GM12878 (cell line): Measurements from ENCODE around the gene KIF26A. TPM values are rescaled to one million over a fixed set of nuclear protein-coding genes. Genes with fewer than 3 reads are reported as not detected.

Experiments used
- ATAC-seq: fragments of 200-7000 bp; cut with Tn5 transposase; 3 replicates; pipeline ENCODE4 v1.9.1; 2020; ENCODE audit warnings: mild to moderate bottlenecking, moderate library complexity
- BruUV-seq: library from RNA; stranded (reverse); fragments of 400-500 nt; replicated peaks from 2 replicates; lab custom pipeline; 2021; lab: Mats Ljungman, UMichigan
- CTCF ChIA-PET: fragments of 300-600 bp; sonication (Branson Sonifier 250); formaldehyde crosslinking; extraction: SDS; loops from one replicate; lab custom pipeline; 2021; ENCODE audit warnings: inconsistent platforms; lab: Yijun Ruan, JAX
- POLR2A ChIA-PET: fragments of 350-600 bp; formaldehyde crosslinking; extraction: SDS; loops from one replicate; lab custom pipeline; 2021; ENCODE audit warnings: inconsistent platforms; lab: Charles Lee
- RAD21 ChIA-PET: fragments of 300-600 bp; sonication (Branson Sonifier 250); formaldehyde crosslinking; loops from one replicate; lab custom pipeline; 2023; ENCODE audit warnings: antibody characterized with exemption; ENCODE audit not compliant: unreplicated experiment; lab: Charles Lee
- SMC1A ChIA-PET: fragments of 300-600 bp; sonication (Branson Sonifier 250); formaldehyde crosslinking; loops from one replicate; lab custom pipeline; 2023; ENCODE audit not compliant: unreplicated experiment, uncharacterized antibody; lab: Charles Lee
- DNase-seq: peaks from one replicate; pipeline ENCODE4 v3.0.0-alpha.2; 2011; ENCODE audit warnings: low read depth, low spot score
- FAIRE-seq: peaks from 3 replicates; lab custom pipeline; 2011; peaks lifted over from hg19 to GRCh38; lab: Jason Lieb, UNC
- H2AFZ ChIP-seq: 2 replicates; pipeline ENCODE4 v1.6.0; 2011; ENCODE audit warnings: low read depth, low read length, control low read depth; ENCODE audit not compliant: control insufficient read depth
- H3K27ac ChIP-seq: 2 replicates; pipeline ENCODE4 v1.5.1; 2011; ENCODE audit warnings: control low read depth; ENCODE audit not compliant: control insufficient read depth, insufficient read depth
- H3K27me3 ChIP-seq, 2 experiments: replicated peaks in 1 of 2; 2 replicates each; pipeline versions ENCODE4 v1.6.0 to v1.6.1; 2011; ENCODE audit warnings: low read length in 1 of 2; ENCODE audit not compliant: control insufficient read depth in 2 of 2, insufficient read depth in 2 of 2
- H3K36me3 ChIP-seq, 2 experiments: 2 replicates each; pipeline ENCODE4 v1.5.1; 2011; ENCODE audit warnings: low read length in 1 of 2; ENCODE audit not compliant: control insufficient read depth in 2 of 2, insufficient read depth in 2 of 2
- H3K4me1 ChIP-seq: 2 replicates; pipeline ENCODE4 v1.6.1; 2011; ENCODE audit warnings: mild to moderate bottlenecking, low read length, moderate library complexity, mixed read lengths; ENCODE audit not compliant: control insufficient read depth, insufficient read depth
- H3K4me2 ChIP-seq: 2 replicates; pipeline ENCODE4 v1.6.0; 2011; ENCODE audit warnings: control low read depth; ENCODE audit not compliant: control insufficient read depth, insufficient read depth
- H3K4me3 ChIP-seq: fragments of 200-600 bp; sonication (generic); 2 replicates; pipeline ENCODE4 v1.5.1; 2016
- H3K79me2 ChIP-seq: 2 replicates; pipeline ENCODE4 v1.6.0; 2011; ENCODE audit warnings: low read length; ENCODE audit not compliant: control insufficient read depth, insufficient read depth
- H3K9ac ChIP-seq: 2 replicates; pipeline ENCODE4 v1.8.0; 2011; ENCODE audit warnings: low read length, control low read depth, mixed read lengths; ENCODE audit not compliant: control insufficient read depth, insufficient read depth
- H3K9me3 ChIP-seq: replicated peaks from 3 replicates; pipeline ENCODE4 v1.5.1; 2011; ENCODE audit warnings: mild to moderate bottlenecking, low read length; ENCODE audit not compliant: control insufficient read depth, insufficient read depth
- H4K20me1 ChIP-seq: 2 replicates; pipeline ENCODE4 v1.6.0; 2011; ENCODE audit not compliant: control insufficient read depth, insufficient read depth
- CTCF ChIP-seq, 3 experiments: IDR thresholded peaks in 2 of 3; conservative IDR thresholded peaks in 1 of 3; 2 replicates each; pipeline ENCODE4 v1.5.1; 2011; ENCODE audit warnings: low read depth in 3 of 3, low read length in 3 of 3, mild to moderate bottlenecking in 3 of 3, control low read depth in 2 of 3, moderate library complexity in 2 of 3, inconsistent platforms in 1 of 3, mixed read lengths in 1 of 3; ENCODE audit not compliant: control insufficient read depth in 2 of 3, insufficient read depth in 1 of 3; ENCODE audit errors: extremely low read depth in 1 of 3
- FOS ChIP-seq: IDR thresholded peaks from 3 replicates; pipeline ENCODE4 v1.6.1; 2011; ENCODE audit warnings: borderline replicate concordance; ENCODE audit not compliant: insufficient read length; ENCODE audit errors: extremely low read depth
- HDAC2 ChIP-seq: fragments of 200-600 bp; sonication (generic); IDR thresholded peaks from 2 replicates; pipeline ENCODE4 v1.6.1; 2017
- SMARCA5 ChIP-seq: fragments of 450-650 bp; IDR thresholded peaks from 2 replicates; pipeline ENCODE4 v1.6.1; 2017; ENCODE audit warnings: mild to moderate bottlenecking
- SREBF1 ChIP-seq: IDR thresholded peaks from 2 replicates; pipeline ENCODE4 v1.6.1; 2012; ENCODE audit warnings: mild to moderate bottlenecking, low read length
- ZBTB11 ChIP-seq: fragments of 450-650 bp; formaldehyde crosslinking; IDR thresholded peaks from 2 replicates; pipeline ENCODE4 v1.5.0; 2022; ENCODE audit warnings: mild to moderate bottlenecking, missing genetic modification characterization
- ZBTB40 ChIP-seq: fragments of 450-650 bp; IDR thresholded peaks from 2 replicates; pipeline ENCODE4 v1.6.1; 2016; ENCODE audit warnings: mild to moderate bottlenecking, moderate library complexity, borderline replicate concordance
- ZNF687 ChIP-seq: fragments of 450-650 bp; IDR thresholded peaks from 2 replicates; pipeline ENCODE4 v1.6.1; 2017; ENCODE audit warnings: mild to moderate bottlenecking, moderate library complexity
- WGBS: methylation state at CpG from one replicate; pipeline ENCODE4 v1.1.6; 2016; ENCODE audit warnings: low lambda C conversion rate; ENCODE audit not compliant: insufficient replicate concordance, insufficient coverage; ENCODE audit errors: missing lambda C conversion rate; 5-methylcytosine and 5-hydroxymethylcytosine counted together
- in situ Hi-C: fragments of 300-500 bp; cut with MboI; formaldehyde crosslinking; loops from 9 replicates; pipeline ENCODE4 v1.14.3; 2018; ENCODE audit warnings: mixed read lengths
- intact Hi-C: fragments of 100-400 bp; cut with micrococcal nuclease; formaldehyde crosslinking; loops from one replicate; pipeline ENCODE4 v1.14.2; 2022; ENCODE audit not compliant: unreplicated experiment
- polyA plus RNA-seq, 11 experiments: library from polyadenylated mRNA; depleted of rRNA in 4 of 11; unstranded in 6 of 11; stranded (reverse) in 5 of 11; fragments of >200 nt; fragmentation: Nextera tagmentation in 4 of 11; fragmentation: Illumina TruSeq in 1 of 11; extraction: Ambion mirVana in 4 of 11; extraction: Trizol in 1 of 11; gene quantifications; 1 replicate in 1 of 11; 2 replicates in 10 of 11; pipeline versions ENCODE4 v1.2.1 to v1.2.3, GENCODE V29; 2011 to 2016; ENCODE audit warnings: inconsistent platforms in 2 of 11, missing spikeins in 2 of 11, low read depth in 1 of 11
- total RNA-seq, 4 experiments: library from RNA; depleted of rRNA in 3 of 4; stranded (reverse); fragments of >200 nt in 3 of 4; fragmentation: Illumina TruSeq in 1 of 4; extraction: Trizol in 1 of 4; gene quantifications; 2 replicates each; pipeline versions ENCODE4 v1.2.1 to v1.2.3, GENCODE V29; 2013 to 2021

The KIF26A gene
- total and polyA plus RNA-seq, 10 of the 15 experiments (the other 5 are each of a cell fraction or from before 2014, with no cell fraction given) = 0.05 TPM; not detected in 9

- no peak for TF ChIP-seq ZBTB40
- TF ChIP-seq SREBF1 = no peak
- TF ChIP-seq FOS = no peak
Observed at GRCh38 chr14:104149278-104149595, 10.8 kb downstream of the KIF26A start (continued).

GRCh38 chr14:104149617-104150135 lies 11.3 kb downstream of the KIF26A start:
- CTCF ChIA-PET = no interaction called here
- RAD21 ChIA-PET = no interaction called here
- Histone ChIP-seq H3K79me2 (no peaks in the 10 kb centered on the region), H3K4me3 (no peak overlapping the region), H3K9ac (no peak overlapping the region), H3K27ac (no peak overlapping the region), H3K4me1 (no peaks in the 10 kb centered on the region), H3K4me2 (no peak overlapping the region), H3K36me3 (no peaks in the 10 kb centered on the region), H2AFZ (no peak overlapping the region), H3K27me3 (peaks cover 0 to 1% of the 10 kb centered on the region in 2 experiments; a peak in 1 of 4 replicates), H3K9me3 (no peaks in the 10 kb centered on the region), H4K20me1 (no peaks in the 10 kb centered on the region)
- ATAC-seq (no peak), FAIRE-seq (no peak), DNase-seq (no peak)
- intact Hi-C loops = no loop called here
- no TSS peak for BruUV-seq
- 1% methylated on average over 10 of the region's 12 CpGs for WGBS
- POLR2A ChIA-PET = no interaction called here
- in situ Hi-C loops = no loop called here
- SMC1A ChIA-PET = no interaction called here
- TF ChIP-seq SMARCA5 (no peak), HDAC2 (no peak), CTCF (IDR thresholded peaks at IDR 0.05 in 2 of 3, conservative IDR thresholded peaks at IDR 0.05 in 1 of 3; ENCODE audit: control insufficient read depth in 2 of 3, extremely low read depth in 1 of 3, insufficient read depth in 1 of 3, low read depth in 3 of 3, low read length in 3 of 3) (no peak), ZNF687 (no peak), ZBTB11 (no peak)
